Esophagus squamous epithelium (tissue), 4 donors: ENCODE results near the gene KDM7A.

ENCODE experiments used
- CTCF ChIP-seq, 6 experiments: fragments of 450-650 bp in 4 of 6; fragments of 200-600 bp in 2 of 6; sonication (generic) in 2 of 6; IDR thresholded peaks; one replicate each; pipeline ENCODE4 v1.5.1; 2016 to 2019; ENCODE audit warnings: antibody characterized with exemption in 6 of 6, mild to moderate bottlenecking in 4 of 6, moderate library complexity in 4 of 6
- POLR2A ChIP-seq, 4 donors: fragments of 450-650 bp; IDR thresholded peaks; one replicate each; pipeline ENCODE4 v1.6.1; 2017; ENCODE audit warnings: antibody characterized with exemption in 4 of 4, mild to moderate bottlenecking in 4 of 4, moderate library complexity in 3 of 4

- TF ChIP-seq CTCF (IDR thresholded peaks at IDR 0.05) (no peak), POLR2A (IDR thresholded peaks at IDR 0.05) (no peak)
Measured at GRCh38 chr7:140153666-140154161, 23.1 kb downstream of the KDM7A start.
